NB4 (cell line): ENCODE data around the gene CDYL.

ENCODE experiments used
- POLR2A ChIP-seq: IDR thresholded peaks from 2 replicates; pipeline ENCODE4 v1.6.1; 2011; ENCODE audit warnings: mild to moderate bottlenecking; ENCODE audit not compliant: insufficient read length; ENCODE audit errors: extremely low read depth
- TF ChIP-seq, protein P1 (sequence below): IDR thresholded peaks from one replicate; pipeline ENCODE4 v1.5.1; 2012; ENCODE audit warnings: low read depth, low read length
- TF ChIP-seq, protein P2 (sequence below): IDR thresholded peaks from 2 replicates; pipeline ENCODE4 v1.6.1; 2011; ENCODE audit warnings: low read depth, low read length

DNA sequence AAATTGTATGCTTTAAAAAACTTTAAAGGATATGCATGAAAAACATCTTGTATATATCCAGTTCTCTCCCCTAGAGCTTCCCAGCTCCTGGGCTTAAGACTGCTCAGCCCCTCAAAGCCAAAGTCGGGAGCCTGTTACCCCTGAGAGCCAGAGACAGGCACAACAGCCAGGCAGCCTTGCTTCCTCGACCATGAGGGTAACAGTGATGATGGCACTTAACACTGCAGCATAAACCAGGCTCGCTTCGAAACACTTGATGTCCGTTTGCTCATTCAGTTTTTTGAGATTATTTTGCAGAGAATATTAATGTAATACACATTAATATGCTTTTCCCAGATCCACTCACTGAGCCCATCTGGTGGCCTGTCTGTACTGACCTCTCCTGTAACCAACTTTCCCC is 180.4 kb downstream of the CDYL start:
- TF ChIP-seq POLR2A, result no peak
- TF ChIP-seq, protein P1, sequence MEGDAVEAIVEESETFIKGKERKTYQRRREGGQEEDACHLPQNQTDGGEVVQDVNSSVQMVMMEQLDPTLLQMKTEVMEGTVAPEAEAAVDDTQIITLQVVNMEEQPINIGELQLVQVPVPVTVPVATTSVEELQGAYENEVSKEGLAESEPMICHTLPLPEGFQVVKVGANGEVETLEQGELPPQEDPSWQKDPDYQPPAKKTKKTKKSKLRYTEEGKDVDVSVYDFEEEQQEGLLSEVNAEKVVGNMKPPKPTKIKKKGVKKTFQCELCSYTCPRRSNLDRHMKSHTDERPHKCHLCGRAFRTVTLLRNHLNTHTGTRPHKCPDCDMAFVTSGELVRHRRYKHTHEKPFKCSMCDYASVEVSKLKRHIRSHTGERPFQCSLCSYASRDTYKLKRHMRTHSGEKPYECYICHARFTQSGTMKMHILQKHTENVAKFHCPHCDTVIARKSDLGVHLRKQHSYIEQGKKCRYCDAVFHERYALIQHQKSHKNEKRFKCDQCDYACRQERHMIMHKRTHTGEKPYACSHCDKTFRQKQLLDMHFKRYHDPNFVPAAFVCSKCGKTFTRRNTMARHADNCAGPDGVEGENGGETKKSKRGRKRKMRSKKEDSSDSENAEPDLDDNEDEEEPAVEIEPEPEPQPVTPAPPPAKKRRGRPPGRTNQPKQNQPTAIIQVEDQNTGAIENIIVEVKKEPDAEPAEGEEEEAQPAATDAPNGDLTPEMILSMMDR, result no peak
- TF ChIP-seq, protein P2, sequence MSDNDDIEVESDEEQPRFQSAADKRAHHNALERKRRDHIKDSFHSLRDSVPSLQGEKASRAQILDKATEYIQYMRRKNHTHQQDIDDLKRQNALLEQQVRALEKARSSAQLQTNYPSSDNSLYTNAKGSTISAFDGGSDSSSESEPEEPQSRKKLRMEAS, result no peak
